ENCODE results near the gene DHRS7C.

- no peak for TF ChIP-seq REST (IDR thresholded peaks at IDR 0.05)
- no peak for TF ChIP-seq CTCF (IDR thresholded peaks at IDR 0.05; ENCODE audit: low read depth, low read length, missing input control)
- no peak for TF ChIP-seq GABPA (IDR thresholded peaks at IDR 0.05 in 1 of 2, conservative IDR thresholded peaks at IDR 0.05 in 1 of 2)
- no peak for TF ChIP-seq RAD21 (IDR thresholded peaks at IDR 0.05)
- no peak for TF ChIP-seq RXRA (IDR thresholded peaks at IDR 0.05)
- TF ChIP-seq JUND (IDR thresholded peaks at IDR 0.05) = no peak
- no peak for TF ChIP-seq MAX (IDR thresholded peaks at IDR 0.05)
- TF ChIP-seq EGR1 (IDR thresholded peaks at IDR 0.05; ENCODE audit: low read depth in 2 of 2) = no peak
- no peak for TF ChIP-seq ATF3 (IDR thresholded peaks at IDR 0.05)
- no peak for TF ChIP-seq HNF4G (IDR thresholded peaks at IDR 0.05)
- no peak for TF ChIP-seq SP1 (IDR thresholded peaks at IDR 0.05)
- no peak for TF ChIP-seq TAF1 (conservative IDR thresholded peaks at IDR 0.05)
- TF ChIP-seq HNF4A (conservative IDR thresholded peaks at IDR 0.05) = no peak
These were observed 38.0 kb upstream of the DHRS7C start for GRCh38 chr17:9829343-9829742.
